Measurements from ENCODE around the gene GALNTL6.

GALNTL6 gene

DNA sequence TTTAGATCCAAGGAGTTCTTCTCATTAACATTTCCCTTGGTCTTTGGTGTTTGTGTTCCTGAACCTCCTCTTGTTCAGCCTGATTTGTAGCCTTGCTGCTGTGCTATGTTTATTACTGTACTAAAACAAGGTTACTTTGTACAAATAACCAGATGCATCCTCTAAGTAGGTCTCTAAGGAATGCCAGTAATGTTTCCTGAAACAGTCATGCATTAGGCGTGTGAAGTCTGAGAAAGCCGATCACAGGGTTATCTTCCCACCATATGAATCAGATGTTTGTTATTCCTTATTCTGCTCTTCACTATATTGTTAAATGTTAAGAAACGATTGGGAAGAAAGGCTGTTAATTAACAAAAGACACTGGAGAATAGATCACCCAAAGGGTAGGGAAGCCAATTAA is 66.9 kb downstream of the GALNTL6 start:
- peak; percentile 5 for DNase-seq (ENCODE audit: low read depth, low spot score)

DNA sequence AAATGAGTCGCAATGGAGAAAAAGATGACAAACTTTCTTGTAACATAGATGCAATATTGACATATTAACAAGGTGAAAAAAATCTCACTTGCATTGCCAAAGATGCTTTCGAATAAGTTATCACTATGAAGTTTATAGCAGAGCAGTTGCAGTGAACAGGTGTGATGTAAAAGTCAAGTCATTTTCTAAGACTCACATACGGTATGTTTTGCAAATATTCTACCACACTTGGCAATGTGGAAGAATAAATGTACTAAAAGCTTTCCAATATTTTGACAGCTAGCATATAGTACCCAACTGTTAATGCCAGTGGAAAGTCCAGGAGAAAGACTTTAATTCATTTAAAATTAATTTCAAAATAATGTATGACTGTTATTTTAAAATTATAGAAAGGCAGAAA is 76.5 kb downstream of the GALNTL6 start:
- no peak for DNase-seq (ENCODE audit: low read depth, low spot score)

DNA sequence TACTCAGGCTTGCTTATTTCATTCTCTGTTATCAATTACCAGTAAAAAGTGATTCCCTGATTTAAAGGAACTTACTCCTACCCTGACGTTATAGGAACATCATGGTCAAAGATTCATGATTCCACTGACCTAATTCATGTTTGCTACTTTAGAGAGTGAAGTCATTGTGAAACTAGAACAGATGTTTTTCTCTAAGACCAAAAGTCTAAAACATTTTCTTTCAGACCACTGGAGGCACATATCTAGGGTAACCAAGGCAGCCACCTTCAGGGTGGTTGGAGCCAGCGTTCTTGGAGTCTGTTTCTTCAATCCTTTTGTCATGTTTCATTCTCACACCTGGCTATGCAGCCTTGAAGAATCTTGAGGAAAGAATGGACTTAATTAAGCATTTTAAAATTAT is 77.8 kb downstream of the GALNTL6 start:
- no peak for DNase-seq (ENCODE audit: low read depth, low spot score)

DNA sequence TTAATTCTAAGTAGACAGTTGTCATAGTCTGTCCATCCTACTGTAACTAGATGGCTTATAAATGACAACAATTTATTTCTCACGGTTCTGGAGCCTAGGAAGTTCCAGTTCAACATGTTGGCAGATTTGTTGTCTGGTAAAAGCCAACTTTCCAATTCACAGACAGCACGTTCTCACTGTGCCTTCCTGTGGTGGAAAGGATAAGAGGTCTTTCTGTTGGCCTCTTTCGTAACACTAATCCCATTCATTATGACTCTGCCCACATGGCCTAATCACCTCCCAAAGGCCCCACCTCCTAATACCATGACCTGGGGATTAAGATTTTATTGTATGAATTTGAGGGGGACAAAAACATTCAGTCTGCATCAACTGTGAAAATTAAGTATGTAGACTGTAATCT is 83.2 kb downstream of the GALNTL6 start:
- DNase-seq (ENCODE audit: low read depth, low spot score) = no peak

DNA sequence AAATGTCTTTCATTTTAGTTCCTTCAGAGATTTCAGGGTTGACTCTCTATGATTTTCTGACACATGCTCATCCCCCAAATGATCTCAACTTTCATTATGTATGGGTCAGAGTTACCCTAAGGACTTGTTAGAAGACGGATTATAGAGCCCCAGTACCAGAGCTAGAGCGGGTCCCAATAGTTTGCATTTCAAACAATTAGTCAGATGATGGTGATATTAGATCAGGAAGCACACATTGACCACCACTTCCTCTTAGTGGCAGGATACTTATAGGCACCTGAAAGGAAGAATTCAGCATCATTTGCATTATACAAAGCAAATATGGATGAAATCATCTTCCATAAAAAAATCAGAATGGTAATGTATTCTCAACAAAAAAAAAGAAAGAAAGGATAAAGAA is 106.1 kb downstream of the GALNTL6 start:
- no peak for DNase-seq (ENCODE audit: low read depth, low spot score)

DNA sequence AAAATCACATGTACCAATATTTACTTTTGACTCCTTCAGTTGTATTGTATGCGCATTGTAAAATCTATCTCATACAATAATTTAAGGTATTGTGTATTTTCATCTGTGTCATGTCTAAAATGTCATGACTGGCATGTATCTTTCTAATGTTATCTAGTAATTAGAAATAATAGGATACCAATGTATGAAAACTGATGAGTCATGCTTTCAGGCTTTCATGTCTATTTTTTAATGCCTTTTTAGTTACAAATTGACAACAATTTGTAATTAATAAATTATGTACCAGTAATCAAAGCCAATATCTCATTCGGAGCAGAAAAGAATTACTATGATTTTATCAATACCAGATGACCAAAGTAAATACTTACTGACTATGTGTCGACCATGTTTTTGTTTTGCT is 107.7 kb downstream of the GALNTL6 start:
- DNase-seq (ENCODE audit: low read depth, low spot score) = no peak

DNA sequence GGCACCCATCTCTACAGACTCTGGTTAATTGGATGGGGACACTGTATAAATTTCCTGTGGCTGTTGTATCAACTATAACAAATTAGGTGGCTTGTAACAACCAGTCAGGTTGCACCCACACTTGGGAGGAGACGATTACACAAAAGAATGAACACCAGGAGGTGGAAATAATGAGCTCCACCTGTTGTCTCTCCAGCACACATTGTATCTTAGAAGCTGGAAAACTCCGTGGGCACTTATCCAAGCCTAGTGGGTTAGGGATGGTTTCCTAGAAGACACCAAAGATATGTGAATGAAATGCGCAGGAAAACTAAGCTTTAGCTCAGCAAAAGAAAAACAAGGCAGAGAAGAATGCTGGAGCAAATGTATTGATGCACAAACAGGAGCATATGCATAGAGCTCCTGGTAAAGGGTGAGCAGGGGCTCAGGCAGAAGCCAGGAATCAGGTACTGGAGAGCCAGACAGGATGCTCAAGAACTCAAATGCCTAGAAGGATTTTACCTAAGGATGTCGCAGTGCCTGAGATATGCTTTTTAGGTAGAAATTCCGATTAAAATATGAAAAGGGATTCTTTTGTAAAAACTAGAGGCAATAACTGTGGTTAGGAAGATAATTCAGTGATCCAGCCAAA is 111.7 kb downstream of the GALNTL6 start:
- DNase-seq (ENCODE audit: low read depth, low spot score) = no peak

DNA sequence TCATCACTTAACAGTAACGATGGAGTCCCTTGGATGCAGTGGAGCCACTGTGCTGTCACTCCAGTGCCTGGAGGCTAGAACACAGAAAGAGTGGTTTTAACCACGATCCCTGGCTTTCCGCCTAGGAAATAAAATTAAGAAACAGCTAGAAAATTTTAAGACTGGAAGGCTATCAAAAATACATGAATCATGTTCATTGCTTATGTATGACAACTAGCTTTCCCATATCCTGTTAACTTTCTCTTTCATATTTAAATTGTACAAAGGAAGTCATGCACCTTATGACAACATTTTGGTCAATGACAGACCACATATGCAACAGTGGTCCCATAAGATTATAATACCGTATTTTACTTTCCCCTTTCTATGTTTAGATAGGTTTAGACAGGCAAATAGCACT is 115.1 kb downstream of the GALNTL6 start:
- DNase-seq (ENCODE audit: low read depth, low spot score) = no peak

DNA sequence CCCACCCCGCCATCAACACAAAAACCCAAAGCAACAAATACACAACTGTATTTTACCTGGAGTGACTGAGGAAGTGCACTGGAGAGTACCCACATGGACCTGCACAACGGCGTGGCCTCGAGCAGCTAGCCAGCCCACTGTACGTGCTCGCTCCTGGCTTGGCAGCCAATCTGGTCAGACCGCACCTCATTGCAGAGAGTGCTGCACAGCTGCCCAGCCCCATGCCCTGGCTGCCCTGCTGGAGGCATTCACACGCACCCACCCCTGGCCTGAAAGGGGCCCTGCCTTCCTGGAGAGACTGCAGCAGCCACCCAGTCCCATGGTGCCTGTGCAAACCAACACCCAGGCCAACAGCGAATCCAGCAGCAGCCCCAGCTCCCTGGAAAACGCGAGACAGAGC is 116.3 kb downstream of the GALNTL6 start:
- no peak for DNase-seq (ENCODE audit: low read depth, low spot score)

DNA sequence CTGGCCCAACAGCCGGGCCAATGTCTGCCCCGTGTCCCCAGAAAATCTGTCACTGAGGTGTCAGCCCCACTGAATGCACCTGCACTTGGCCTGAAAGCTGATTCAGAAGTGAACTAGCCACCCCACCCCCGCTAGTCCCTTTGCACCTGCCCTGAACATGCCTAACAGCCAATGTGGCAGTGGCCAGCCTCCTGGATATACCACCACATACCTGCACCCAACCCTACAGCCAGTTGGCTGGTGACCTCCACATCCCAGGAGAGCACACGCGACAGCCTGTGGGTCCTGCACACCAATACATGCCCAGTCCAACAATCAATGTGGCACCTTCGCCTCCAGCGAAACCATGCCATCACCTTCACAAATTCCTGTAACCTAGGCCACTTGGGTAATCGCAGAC is 116.7 kb downstream of the GALNTL6 start:
- no peak for DNase-seq (ENCODE audit: low read depth, low spot score)

DNA sequence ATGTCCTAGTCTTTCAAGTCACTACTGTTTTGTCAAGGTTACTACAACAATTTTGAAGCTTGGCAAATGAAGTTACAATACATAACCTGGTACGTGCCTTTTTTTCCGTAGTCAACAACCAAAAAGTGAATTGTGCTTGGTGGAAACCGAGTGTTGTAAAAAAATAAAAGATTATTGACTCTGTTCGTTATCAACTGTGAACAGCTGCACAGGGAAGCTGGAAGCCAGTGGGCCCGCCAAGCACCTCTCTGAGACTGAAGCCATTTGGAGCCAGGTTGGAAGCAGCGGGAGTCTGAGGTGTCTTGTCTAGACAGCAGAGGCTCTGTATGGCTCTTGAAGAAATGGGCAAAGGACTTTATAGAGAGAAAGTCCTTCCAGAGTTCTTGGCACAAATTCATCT is 119.0 kb downstream of the GALNTL6 start:
- no peak for DNase-seq (ENCODE audit: low read depth, low spot score)

DNA sequence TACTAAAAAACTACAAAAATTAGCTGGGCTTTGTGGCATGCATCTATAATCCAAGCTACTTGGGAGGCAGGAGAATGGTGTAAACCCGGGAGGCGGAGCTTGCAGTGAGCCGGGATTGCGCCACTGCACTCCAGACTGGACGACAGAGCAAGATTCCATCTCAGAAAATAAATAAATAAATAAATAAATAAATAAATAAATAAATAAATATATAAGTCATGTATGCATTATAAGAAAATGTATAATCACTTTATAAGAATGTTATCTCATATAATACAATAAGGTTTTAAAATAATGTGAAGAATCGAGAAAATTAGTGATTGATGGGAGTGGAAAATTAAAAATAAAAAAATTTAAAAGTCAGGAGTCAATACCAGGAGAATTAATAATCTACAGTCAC is 127.5 kb downstream of the GALNTL6 start:
- DNase-seq (ENCODE audit: low read depth, low spot score) = no peak

DNA sequence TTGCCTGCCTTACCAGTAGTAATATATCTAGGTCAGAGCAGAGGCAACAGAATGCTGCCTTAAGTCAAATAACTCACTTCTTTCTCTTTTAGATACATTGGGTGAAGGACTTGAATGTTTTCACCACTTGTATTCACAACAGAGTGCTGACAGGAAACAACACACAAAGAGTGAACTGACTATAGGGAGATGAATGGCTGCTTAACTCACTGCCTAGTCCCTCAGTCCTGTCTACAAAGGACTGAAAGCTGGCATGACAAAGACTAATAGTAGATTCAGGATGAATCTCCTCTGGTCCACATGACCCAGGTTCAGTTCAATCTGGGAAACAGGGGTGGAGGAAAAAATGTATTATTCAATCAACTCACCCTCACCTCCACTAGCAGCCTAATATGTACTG is 134.2 kb downstream of the GALNTL6 start:
- no peak for DNase-seq (ENCODE audit: low read depth, low spot score)

DNA sequence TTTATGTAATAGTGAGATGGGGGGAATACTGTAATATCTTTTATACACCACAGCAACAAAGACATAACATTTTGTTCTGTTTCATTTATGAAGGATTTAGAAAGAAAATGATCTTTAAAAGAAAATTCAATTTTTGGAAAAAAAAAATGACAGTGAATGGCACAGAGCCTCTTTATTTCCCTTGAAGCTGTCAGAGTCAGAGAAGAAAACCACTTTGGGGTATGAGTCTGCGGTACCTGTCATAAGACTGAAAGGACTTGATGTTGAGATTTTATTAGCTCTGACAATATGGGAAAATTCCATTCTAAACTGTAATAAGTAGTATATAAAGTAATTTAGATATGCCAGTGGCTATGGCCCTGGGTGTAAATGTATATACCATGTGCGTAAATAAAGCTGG is 134.8 kb downstream of the GALNTL6 start:
- no peak for DNase-seq (ENCODE audit: low read depth, low spot score)

DNA sequence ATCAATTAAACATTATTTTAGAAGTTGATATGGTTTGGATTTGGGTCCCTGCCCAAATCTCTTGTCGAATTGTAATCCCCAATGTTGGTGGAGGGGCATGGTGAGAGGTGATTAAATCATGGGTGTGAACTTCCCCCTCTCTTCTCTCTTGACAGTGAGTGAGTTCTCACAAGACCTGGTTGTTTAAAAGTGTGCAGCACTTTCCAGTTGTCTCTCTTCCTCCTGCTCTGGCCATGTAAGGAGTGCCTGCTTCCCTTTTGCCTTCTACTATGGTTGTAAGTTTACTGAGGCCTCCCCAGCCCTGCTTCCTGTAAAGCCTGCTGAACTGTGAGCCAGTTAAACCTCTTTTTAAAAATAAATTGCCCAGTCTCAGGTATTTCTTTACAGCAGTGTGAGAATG is 141.4 kb downstream of the GALNTL6 start:
- DNase-seq (ENCODE audit: low read depth, low spot score) = no peak

DNA sequence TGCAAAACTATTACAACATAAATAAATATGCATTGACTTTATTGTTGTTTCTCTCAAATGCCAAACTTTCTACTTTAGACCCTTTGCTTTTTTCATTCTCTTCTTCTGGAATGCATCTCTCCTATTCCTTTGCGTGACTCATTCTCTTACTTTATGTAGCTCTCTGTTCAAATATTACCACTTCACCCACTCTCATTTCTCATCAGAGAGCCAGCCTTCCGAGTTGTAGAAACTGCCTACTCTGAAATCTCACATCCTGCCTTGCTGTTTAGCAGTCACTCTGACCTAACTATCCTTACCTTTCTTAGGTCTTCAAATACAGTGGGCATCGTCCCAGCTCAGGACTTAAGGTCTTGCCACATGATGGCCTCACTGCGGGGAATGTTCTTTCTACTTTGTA is 143.5 kb downstream of the GALNTL6 start:
- DNase-seq (ENCODE audit: low read depth, low spot score) = no peak

DNA sequence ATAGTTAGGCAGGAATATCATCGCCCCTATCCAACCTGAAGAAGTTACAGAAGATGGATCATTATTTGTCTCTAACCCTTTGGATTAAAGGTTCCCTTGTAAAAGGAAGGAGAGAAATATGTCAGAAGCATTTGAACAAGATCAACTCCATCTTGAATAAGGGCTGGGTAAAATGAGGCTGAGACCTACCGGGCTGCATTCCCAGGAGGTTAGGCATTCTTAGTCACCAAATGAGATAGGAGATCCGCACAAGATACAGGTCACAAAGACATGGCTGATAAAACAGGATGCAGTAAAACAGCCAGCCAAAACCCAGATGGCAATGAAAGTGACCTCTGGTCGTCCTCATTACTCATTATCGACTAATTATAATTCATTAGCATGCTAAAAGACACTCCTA is 148.9 kb downstream of the GALNTL6 start:
- no peak for DNase-seq (ENCODE audit: low read depth, low spot score)

DNA sequence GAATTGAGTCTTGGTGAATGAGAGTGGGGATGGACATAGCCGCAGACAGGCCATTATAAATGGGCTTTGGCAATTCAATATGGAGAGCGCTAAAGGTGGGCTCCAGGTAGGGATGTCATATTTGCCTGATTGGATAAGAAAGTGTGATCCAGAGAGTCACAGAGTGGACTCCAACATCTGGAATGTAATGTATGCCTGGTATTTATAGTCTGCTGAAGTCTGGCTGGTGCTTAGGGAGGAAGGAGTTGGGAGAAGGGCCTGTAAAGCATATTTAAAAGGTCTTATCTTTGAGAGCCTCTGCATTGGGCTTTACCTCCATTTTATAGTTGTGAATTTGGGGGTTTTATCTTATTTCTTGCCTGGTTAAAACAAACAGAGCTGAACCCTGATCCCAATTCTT is 153.2 kb downstream of the GALNTL6 start:
- no peak for DNase-seq (ENCODE audit: low read depth, low spot score)

DNA sequence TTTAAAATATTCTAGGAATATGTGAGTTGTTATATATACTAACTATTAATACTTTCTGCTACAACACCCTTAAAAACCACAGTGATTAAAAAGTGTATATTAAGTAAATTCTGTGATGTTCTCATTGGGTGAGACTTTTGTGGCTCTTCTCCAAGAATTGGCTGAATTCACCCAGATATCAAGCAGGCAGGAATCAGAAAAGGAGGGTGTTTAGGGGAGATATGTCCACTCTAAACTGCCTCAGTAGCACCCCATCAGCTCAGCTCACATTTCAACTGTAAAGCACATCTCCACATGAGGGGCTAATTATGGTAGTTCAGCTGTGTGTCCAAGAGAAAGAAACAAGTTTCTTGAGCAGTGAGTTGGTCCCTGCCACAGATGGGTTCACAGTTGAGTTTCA is 165.0 kb downstream of the GALNTL6 start:
- DNase-seq (ENCODE audit: low read depth, low spot score) = no peak

DNA sequence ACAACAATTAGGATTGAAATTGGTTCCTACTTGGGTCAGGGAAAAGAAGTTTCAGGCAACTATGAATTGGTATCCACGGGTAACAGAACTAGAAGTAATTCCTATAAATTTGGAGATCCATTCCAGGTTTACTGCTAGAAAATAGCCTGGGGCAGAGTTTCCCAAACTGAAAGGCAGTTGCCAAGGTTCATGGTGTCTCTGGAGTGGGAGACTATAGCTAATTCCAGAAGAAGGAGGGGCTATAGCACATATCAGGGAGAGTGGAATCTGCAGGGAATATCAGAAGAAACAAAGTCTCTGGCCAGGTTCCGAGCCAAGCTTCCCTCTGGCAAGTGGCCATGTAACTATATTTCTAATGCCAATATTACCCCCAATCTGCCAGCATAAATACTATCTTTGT is 166.3 kb downstream of the GALNTL6 start:
- no peak for DNase-seq (ENCODE audit: low read depth, low spot score)

DNA sequence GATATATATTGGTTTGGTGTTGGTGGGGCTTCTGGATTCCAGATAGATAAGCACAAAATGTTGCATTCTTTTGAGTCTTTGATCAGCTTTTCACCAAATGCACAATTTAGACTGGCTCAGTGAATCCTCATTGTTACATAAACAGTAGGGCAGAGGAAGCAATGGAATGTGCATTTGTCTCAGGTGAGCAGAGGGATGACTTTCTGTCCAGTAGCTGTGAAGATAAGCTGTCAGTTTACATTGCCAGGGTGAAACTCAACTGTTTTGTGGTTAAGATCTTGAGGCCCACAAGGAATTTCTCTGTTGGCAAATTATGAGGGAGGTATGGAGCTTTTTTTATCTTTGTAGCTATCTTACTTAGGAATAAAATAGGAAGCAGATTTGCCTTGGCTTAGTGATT is 168.0 kb downstream of the GALNTL6 start:
- DNase-seq (ENCODE audit: low read depth, low spot score) = no peak

DNA sequence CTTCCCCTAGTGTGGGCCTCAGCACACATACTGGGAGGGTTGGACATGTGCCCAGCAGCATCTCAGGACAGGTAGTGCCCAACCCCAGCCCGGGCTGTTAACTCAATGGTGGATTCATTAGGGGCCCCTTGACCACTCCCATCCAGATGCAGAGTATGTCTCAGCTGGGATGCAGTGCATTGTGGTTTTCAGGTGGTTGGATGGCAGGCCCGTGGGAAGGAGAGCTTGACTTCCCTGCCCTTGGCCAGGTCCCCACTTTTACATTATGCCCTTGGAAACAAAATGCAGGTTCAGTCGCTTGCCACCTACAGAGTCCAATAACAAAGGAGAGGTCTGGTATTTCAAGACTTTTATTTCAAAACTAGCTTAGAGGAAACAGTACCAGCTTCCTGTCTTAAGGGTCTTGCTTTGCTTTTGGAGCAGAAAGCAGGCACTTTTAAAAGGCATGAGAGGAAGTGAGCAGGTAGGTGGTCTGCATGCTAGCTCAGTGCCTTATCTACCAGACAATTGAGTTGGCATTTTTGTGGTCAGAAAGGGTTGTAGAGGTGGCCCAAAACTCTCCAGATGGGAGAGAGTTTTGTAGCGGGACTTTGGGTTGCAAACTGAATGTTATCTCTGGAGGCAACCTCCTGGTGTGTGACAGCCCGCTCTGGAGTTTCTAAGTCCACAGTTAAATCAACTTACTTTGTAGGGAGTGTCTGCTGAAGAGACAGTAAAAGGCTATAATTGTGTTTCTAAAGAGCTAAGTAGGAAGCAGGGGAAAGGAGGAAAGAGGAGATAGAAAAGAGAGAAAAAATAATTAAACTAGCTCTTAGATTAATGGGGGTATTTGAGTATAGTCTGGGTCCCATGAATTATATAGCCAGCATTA is 171.0 kb downstream of the GALNTL6 start:
- peak; percentile 17 for DNase-seq (ENCODE audit: low read depth, low spot score)

DNA sequence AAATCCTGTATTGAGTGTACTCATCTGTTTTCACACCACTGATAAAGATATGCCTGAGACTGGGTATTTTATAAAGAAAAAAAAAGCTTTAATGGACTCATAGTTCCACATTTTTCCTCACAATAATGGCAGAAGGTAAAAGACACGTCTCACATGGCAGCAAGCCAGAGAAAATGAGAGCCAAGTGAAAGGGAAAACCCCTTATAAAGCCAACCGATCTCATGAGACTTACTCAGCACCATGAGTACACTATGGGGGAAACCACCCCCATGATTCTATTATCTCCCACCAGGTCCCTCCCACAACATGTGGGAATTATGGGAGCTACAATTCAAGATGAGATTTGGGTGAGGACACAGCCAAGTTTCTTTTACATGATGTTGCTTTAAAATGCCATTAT is 171.9 kb downstream of the GALNTL6 start:
- DNase-seq (ENCODE audit: low read depth, low spot score) = no peak

DNA sequence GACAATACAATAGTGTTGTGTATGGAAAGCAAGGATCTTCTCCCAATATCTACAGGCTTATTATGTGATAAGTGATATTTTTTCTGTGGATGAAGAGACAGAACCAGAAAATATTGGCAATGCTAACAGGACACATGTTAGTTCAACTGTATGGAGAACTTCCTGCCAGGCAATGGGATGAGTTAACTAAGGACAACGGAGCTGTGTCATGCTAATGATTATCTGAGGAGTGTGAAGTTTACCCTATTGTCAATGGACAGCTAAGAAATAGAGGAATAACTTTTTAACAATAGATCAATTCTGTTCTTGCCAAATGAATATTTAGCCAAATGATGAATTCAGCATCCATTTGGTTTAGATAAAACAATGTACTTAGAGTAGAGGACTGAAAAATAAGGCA is 180.0 kb downstream of the GALNTL6 start:
- DNase-seq (ENCODE audit: low read depth, low spot score) = no peak

All from ELF-1 (cell line).